ENCODE results near the gene NEDD9.

Gene NEDD9

DNA sequence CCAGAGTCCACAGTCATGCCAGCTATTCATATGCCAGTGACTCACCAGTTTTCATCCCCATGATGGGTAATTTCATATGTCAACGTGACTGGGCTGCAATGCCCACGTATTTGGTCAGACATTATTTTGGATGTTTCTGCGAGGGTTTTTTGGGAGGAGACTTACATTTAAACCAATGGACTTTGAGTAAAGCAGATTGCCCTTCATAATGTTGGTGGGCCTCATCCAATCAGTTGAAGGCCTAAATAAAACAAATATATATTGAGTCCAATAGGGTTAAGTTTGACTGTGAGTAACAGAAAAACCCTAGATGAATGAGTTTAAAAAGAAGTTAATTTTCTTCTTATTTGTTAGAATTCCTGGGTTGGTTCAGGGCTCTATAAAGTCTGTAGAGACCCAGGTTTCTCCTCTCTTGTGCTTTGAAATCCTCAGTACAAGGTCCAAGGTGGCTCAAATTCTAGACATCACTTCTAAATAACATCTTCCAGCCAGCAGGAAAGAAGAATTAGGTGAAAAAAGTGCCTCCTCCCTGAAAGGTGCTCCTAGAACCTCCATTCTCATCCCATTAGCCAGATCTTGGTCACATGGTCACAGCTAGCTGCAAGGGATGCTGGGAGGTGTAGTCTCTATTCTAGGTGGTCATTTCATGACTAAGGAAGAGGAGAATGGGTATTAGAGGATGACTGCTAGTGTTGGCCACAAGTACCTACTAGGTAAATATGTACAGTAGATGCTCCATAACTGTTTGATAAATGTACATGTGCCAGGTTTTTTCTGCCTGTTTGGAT, 16.7 kb upstream of the NEDD9 start:
- Mint-ChIP-seq H3K27ac (peak overlapping the region; percentile 58), H3K4me3 (no peak overlapping the region)
- no peak for DNase-seq

DNA sequence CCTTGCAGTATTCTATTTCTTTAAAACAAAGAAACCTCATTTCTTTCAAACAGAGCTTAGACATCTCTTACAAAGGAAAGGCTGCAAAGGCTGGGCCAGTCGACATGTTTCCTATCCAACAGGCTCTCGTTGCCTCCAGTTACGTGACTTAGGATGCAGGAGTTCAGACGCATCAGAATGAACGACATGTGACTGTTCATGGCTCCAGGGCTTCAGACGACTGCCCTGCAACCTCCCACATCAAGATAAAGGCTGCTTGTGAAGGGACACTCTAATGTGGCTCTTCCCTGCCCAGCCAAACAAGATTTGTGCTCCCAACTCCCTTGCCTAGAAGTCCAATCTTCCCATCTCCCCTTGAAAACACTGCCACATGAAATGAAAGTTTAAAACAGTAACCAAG, 14.3 kb upstream of the NEDD9 start:
- H3K4me3 Mint-ChIP-seq = no peak overlapping the region
- H3K36me3 Mint-ChIP-seq (ENCODE audit: low read depth) = no peaks in the 10 kb centered on the region
- peaks cover 13% of the 10 kb centered on the region for H3K9me3 Mint-ChIP-seq
- TF ChIP-seq, protein P1, sequence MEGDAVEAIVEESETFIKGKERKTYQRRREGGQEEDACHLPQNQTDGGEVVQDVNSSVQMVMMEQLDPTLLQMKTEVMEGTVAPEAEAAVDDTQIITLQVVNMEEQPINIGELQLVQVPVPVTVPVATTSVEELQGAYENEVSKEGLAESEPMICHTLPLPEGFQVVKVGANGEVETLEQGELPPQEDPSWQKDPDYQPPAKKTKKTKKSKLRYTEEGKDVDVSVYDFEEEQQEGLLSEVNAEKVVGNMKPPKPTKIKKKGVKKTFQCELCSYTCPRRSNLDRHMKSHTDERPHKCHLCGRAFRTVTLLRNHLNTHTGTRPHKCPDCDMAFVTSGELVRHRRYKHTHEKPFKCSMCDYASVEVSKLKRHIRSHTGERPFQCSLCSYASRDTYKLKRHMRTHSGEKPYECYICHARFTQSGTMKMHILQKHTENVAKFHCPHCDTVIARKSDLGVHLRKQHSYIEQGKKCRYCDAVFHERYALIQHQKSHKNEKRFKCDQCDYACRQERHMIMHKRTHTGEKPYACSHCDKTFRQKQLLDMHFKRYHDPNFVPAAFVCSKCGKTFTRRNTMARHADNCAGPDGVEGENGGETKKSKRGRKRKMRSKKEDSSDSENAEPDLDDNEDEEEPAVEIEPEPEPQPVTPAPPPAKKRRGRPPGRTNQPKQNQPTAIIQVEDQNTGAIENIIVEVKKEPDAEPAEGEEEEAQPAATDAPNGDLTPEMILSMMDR (IDR thresholded peaks at IDR 0.05) = no peak
- DNase-seq = no peak
- peaks cover 18% of the 10 kb centered on the region for H3K27me3 Mint-ChIP-seq (ENCODE audit: low read depth, poor library complexity)
- peaks cover 33% of the 10 kb centered on the region for H3K4me1 Mint-ChIP-seq
- no peak overlapping the region for H3K27ac Mint-ChIP-seq

More for the DNA sequence above, 16.7 kb upstream of the NEDD9 start:
- TF ChIP-seq, protein P1 (IDR thresholded peaks at IDR 0.05) = no peak
- peaks cover 13% of the 10 kb centered on the region for H3K9me3 Mint-ChIP-seq
- peaks cover 50% of the 10 kb centered on the region for H3K4me1 Mint-ChIP-seq
- peaks cover 9% of the 10 kb centered on the region for H3K27me3 Mint-ChIP-seq (ENCODE audit: low read depth, poor library complexity)
- no peaks in the 10 kb centered on the region for H3K36me3 Mint-ChIP-seq (ENCODE audit: low read depth)

DNA sequence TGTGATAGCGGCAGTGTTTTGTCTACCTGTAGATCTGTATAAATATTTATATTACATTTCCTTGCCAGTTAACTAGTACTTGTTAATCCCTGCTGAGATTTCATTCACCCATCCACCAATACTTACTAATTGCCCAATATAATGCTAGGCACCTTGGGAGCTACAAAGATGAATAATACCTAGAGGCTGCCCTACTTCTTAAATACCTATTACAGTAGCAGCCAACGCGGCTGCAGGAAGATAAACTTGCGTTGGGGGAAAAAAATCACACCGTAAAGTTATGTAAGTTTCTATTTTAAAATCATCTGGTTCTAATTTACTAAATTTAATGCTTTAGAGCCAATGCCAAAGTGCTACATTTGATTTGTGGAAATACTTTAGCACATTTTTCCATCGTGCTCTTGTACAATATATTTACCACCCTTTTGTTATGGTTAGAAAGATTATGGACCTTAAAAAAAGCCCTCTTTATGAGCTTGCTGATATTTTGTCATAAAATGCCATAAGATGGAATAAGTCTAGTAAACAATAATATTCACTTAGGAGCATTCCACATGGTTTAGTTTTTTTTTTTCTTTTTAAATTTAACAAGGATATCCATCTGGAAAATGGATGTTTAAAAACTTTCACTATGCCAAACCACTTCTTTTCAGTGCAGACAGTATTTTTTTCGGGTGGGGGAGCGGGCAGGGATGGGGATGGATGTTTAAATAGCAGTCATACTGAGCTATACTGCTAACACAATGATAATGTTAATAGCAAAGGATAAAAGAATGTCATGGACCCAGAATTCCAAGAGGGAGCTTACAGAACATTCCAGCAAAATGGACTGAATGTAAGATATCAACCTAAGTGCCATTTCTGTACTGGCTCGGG, 13.2 kb upstream of the NEDD9 start:
- no peak overlapping the region for H3K27ac Mint-ChIP-seq
- TF ChIP-seq, protein P1 (IDR thresholded peaks at IDR 0.05) = no peak

DNA sequence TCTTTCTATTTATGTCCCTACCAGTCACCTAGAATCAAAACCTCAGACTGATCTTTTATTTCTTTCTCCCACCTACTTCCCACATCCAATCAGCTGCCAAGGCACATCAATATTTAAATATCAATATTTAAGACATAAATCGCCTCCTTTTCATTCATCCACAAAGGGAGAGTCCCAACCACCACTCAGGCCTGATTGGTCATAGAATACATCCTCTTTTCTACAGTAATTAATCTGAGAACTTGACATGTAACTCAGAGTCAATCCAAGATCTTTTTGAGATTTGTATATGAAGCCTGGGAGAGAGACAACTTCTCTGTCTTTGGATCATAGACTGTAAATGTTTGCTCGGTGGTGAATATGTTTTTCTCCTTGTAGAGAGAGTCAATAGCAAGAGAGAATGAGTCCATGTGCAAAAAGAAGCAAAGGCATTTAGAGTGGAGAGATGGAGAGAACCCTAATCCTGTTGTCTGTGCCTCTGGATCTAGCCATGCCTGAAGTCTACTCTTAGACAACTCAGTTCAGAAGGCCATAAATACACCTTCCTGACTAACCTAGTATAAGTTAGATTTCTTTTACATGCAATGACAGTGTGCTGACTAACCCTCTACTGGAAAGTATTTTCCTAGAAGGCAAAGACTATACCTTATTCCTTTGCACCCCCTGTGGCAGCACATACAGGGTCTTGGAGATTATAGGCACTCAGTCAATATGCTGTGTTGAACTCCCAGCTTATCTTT, 12.1 kb upstream of the NEDD9 start:
- no peaks in the 10 kb centered on the region for H3K36me3 Mint-ChIP-seq (ENCODE audit: low read depth)
- no peak for DNase-seq
- H3K27me3 Mint-ChIP-seq (ENCODE audit: low read depth, poor library complexity) = peaks cover 18% of the 10 kb centered on the region
- peaks cover 21% of the 10 kb centered on the region for H3K4me1 Mint-ChIP-seq
- H3K9me3 Mint-ChIP-seq = peaks cover 9% of the 10 kb centered on the region
- TF ChIP-seq, protein P1 (IDR thresholded peaks at IDR 0.05) = no peak
- no peak overlapping the region for H3K27ac Mint-ChIP-seq
- H3K4me3 Mint-ChIP-seq = no peak overlapping the region

More for the DNA sequence above, 13.2 kb upstream of the NEDD9 start:
- peaks cover 13% of the 10 kb centered on the region for H3K9me3 Mint-ChIP-seq
- peaks cover 18% of the 10 kb centered on the region for H3K27me3 Mint-ChIP-seq (ENCODE audit: low read depth, poor library complexity)
- H3K4me1 Mint-ChIP-seq = peaks cover 31% of the 10 kb centered on the region
- no peak for DNase-seq
- H3K4me3 Mint-ChIP-seq = no peak overlapping the region
- H3K36me3 Mint-ChIP-seq (ENCODE audit: low read depth) = no peaks in the 10 kb centered on the region

DNA sequence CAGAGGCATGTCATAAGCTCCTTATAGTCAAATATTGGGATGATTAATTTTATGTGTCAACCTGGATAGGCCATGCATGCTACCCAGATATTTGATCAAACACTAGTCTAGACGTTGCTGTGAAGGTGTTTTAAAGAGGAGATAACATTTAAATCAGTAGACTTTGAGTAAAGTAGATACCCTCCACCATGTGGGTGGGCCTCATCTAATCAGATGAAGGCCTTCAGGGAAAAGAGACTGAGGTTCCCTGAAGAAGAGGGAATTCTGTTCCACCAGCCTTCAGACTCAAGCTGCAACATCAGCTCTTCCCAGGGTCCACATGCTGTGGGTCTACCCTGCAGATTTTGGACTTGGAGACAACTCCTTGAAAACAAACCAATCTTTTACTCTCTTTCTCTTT, 11.4 kb upstream of the NEDD9 start:
- H3K9me3 Mint-ChIP-seq = peaks cover 2% of the 10 kb centered on the region
- peaks cover 21% of the 10 kb centered on the region for H3K4me1 Mint-ChIP-seq
- peaks cover 18% of the 10 kb centered on the region for H3K27me3 Mint-ChIP-seq (ENCODE audit: low read depth, poor library complexity)
- no peaks in the 10 kb centered on the region for H3K36me3 Mint-ChIP-seq (ENCODE audit: low read depth)
- DNase-seq = no peak
- H3K27ac Mint-ChIP-seq = no peak overlapping the region
- TF ChIP-seq, protein P1 (IDR thresholded peaks at IDR 0.05) = no peak
- H3K4me3 Mint-ChIP-seq = no peak overlapping the region
